Spleen (tissue), 7 donors: ENCODE data around the gene KBTBD2.

Experiments
- CTCF ChIP-seq, 11 experiments: fragments of 200-600 bp in 7 of 11; fragments of 450-650 bp in 4 of 11; sonication (generic) in 4 of 11; IDR thresholded peaks in 8 of 11; conservative IDR thresholded peaks in 3 of 11; 1 replicate in 7 of 11; 2 replicates in 4 of 11; pipeline versions ENCODE4 v1.4.0 to v1.8.0; 2016 to 2021; ENCODE audit warnings: antibody characterized with exemption in 11 of 11, inconsistent platforms in 4 of 11, mild to moderate bottlenecking in 1 of 11
- POLR2A ChIP-seq, 3 donors: fragments of 450-650 bp; IDR thresholded peaks; one replicate each; pipeline ENCODE4 v1.5.1; 2017; ENCODE audit warnings: antibody characterized with exemption in 3 of 3, mild to moderate bottlenecking in 1 of 3
- POLR2AphosphoS5 ChIP-seq, 3 donors: sonication (generic); formaldehyde crosslinking; IDR thresholded peaks; one replicate each; pipeline ENCODE4 v1.5.1; 2017; ENCODE audit warnings: antibody characterized with exemption in 3 of 3
- donor health status: DM: no; HTN: no; CAD: no; lungs with moderate emphysema.
- donor health status: DM: no; HTN: no; CAD: no.
- donor health status: DM: no; HTN: no; CAD: no.

DNA sequence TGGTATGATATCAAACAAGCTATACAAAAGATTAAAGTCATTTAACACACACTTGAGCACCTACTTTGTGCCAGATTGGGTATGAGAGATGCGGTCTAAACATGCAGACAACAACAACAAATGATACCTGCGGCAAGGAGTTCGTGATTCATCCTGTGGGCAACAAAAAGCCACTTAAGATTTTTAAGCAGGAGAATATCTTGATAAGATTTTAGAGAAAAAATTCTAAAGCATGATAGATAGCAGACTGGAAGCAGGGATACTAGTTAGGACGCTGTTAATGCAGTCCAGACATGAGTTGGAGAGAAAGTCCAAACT is 1.6 kb upstream of the KBTBD2 start:
- TF ChIP-seq CTCF (IDR thresholded peaks at IDR 0.05 in 8 of 11, conservative IDR thresholded peaks at IDR 0.05 in 3 of 11) (no peak), POLR2AphosphoS5 (IDR thresholded peaks at IDR 0.05) (no peak), POLR2A (IDR thresholded peaks at IDR 0.05) (no peak)
